GM19351 (cell line): ENCODE results near the gene GATA6.

Source experiments
- ATAC-seq: cut with Tn5 transposase; IDR thresholded peaks from one replicate; pipeline ENCODE4 v1.9.1; 2021; ENCODE audit warnings: mild to moderate bottlenecking, moderate library complexity; ENCODE audit not compliant: unreplicated experiment

Gene GATA6

DNA sequence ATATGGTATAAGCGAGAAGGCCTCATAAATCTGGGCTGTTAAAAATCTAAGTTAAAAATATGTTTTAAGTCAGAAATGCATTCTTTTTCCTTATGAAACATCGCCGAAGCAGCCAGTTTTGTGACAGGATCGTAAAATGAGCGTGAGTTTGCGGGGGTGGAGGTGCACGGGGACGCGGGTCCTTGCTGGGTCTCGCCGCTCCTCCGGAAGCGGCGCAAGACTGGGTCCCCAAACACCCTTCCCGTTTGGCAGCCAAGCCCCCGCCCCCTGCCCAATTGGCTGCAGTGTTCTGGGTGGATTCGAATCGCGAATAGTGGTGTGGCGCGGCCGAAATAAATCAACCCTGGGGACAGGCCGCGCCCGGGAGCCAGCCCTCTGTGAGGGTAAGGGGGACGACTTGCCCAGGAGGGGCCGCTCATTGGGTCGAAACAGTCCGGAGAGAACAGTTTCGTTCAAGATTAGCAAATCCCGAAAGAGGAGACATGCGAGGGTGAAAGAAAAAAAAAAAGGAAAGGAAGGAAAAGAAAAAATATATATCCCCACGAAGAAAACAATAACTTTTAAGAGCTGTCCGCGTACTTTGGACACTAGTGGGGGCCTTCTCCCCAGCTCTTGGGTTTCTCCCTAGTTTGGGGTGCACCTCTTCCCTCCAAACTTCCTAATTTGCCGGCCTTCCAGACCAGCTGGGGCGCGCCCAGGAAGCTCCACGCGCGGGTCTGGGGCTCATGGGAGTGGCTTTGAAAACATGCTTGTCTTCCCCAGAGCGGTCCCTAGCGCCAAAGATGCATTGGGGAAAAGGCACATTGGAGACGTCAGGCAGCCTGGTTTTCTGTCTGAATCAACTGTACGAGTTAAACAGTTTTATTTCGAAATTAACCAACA, 3.1 kb upstream of the GATA6 start:
- ATAC-seq = no peak

DNA sequence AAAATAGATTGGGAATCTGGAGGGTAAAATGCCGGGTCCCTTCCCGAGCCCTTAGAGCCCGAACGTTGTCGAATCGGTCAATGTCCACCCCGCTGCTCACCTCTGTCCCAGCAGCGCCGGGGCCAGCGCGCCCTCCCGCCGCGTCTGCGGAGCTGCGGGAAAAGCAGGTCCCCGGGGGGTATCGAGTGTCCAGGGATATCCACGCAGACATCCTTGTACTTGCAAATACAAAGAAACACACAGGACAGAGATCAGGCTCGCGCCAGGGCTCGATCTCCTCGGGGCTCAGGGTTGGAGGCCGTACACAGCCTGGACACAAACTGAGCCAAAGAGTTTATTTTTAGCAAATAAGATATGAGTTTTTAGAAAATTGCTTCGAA, 2.3 kb upstream of the GATA6 start:
- no peak for ATAC-seq

DNA sequence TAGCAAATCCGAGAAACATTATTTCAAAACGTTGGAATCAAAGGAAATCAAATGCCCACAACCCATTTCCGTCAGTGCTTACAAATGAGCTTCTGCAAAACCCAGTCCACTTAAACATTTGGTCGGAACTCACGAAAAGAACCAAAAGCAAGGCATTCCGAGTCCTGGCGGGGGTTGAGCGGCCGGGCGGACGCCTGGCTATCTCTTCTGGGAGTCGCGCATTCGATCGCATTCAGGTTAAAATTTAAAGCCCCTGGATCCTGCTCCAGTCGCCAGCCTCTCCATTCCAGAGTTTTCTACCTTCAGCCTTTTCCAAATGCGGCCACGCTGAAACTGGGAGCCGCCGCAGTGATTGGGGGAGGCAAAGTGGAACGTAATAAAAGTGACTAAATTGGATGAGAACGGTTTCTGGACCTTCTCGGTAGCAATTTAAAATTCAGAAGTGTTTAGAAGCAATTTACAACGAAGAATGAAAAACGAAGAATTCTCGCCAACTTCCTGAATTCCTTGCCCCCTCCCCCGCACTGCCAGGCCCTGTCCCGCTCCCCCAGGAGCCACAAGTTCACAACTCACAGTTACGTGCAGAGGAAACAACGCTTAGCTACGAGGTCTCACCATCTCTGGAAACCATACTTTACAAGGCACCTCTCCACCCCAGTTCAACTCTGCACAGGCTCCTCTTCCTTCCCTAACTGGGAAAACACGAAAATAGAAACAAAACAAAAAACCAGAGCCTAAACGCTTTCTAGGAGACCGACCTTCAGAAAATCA, 1.7 kb upstream of the GATA6 start:
- no peak for ATAC-seq

- ATAC-seq = no peak
Measured at GRCh38 chr18:22168360-22168921, 948 bp upstream of the GATA6 start.

- peak; percentile 17 for ATAC-seq
Measured at GRCh38 chr18:22169889-22170420, 566 bp downstream of the GATA6 start.

DNA sequence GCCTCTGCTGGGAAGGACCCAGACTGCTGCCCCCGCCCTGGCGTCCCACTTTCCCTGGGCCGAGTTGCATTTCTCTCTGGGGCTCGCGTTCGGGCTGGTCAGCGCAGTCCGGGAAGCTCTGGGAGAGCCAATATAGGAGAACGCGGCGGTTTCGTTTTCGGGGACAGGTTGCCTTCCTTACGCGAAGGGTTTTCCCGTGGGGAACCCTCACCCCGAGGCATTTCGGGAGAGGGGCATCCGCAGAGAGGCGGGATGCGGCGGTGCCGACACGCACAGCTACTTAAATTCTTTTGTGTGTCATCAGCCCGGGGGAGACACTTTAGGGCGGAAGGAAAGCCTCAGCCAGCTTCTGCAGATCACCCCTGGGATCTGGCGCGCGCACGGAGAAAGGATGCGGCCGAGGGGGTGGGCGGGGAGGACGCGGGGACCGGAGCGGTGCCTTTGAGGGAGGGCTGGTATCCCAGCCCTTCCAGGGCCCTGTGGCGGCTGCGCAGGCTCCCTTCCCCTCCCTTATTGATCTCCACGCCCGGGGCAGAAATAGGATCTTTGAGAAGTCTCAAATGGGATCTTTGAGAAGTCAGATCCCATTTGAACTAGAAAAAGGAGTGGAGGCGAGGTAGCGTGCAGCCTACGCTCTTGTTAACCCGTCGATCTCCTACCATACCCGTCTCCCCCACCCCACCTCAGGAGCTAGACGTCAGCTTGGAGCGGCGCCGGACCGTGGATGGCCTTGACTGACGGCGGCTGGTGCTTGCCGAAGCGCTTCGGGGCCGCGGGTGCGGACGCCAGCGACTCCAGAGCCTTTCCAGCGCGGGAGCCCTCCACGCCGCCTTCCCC, 1.2 kb downstream of the GATA6 start:
- no peak for ATAC-seq

GRCh38 chr18:22171258-22172119, 2.1 kb downstream of the GATA6 start:
- ATAC-seq = no peak

- ATAC-seq = no peak
Measured at GRCh38 chr18:22172120-22172582, 2.8 kb downstream of the GATA6 start.

GRCh38 chr18:22172594-22173049, 3.2 kb downstream of the GATA6 start:
- ATAC-seq = no peak

DNA sequence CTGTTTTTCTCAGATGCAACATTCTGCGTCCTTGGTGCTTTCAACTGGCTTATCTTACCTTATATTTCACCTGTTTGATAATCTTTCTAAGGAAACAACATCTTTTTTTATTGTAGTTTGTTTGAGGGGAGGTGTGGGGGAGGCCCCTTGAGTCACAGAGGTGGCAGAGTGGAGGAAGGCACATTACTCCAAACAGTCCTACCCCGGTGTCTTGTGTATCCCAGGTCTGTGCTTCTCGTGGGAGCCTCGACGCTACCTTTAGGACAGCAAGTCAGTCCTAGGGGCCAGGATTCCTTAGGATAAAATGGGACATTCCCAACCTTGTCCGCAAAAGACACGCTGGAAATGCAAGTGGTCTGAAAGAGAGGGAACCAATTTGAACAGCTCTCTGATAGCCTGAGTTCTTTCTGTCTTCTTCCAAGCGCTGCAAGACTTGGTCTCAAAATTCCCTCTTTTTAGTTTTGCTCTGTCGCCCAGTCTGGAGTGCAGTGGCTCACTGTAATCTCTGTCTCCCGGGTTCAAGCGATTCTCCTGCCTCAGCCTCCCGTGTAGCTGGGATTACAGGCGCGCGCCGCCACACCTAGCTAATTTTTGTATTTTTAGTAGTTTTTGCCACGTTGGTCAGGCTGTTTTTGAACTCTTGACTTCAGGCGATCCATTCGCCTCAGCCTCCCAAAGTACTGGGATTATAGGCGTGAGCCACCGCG, 4.0 kb downstream of the GATA6 start:
- ATAC-seq = no peak

DNA sequence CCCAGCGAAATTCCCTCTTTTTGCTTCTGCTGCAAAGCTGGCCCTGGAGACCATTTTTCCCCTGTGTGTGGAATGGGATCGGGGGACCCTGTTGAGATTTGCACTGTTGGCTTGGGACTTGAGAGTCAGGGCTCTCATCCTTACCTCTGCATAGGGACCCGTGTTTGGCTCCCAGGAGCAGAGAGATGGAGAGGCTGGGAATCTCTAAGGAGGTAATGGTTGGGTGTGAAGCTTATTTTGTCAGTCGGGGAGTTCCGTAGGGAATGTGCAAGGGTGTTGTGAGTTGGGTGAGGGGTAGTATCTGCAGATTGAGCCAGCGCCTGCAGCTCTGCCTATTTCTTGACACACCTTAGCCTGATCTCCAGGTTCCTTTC, 4.5 kb downstream of the GATA6 start:
- no peak for ATAC-seq

- no peak for ATAC-seq
Measured at GRCh38 chr18:22174341-22175145, 5.2 kb downstream of the GATA6 start.

- ATAC-seq = no peak
Measured at GRCh38 chr18:22175346-22175745, 6.0 kb downstream of the GATA6 start.

DNA sequence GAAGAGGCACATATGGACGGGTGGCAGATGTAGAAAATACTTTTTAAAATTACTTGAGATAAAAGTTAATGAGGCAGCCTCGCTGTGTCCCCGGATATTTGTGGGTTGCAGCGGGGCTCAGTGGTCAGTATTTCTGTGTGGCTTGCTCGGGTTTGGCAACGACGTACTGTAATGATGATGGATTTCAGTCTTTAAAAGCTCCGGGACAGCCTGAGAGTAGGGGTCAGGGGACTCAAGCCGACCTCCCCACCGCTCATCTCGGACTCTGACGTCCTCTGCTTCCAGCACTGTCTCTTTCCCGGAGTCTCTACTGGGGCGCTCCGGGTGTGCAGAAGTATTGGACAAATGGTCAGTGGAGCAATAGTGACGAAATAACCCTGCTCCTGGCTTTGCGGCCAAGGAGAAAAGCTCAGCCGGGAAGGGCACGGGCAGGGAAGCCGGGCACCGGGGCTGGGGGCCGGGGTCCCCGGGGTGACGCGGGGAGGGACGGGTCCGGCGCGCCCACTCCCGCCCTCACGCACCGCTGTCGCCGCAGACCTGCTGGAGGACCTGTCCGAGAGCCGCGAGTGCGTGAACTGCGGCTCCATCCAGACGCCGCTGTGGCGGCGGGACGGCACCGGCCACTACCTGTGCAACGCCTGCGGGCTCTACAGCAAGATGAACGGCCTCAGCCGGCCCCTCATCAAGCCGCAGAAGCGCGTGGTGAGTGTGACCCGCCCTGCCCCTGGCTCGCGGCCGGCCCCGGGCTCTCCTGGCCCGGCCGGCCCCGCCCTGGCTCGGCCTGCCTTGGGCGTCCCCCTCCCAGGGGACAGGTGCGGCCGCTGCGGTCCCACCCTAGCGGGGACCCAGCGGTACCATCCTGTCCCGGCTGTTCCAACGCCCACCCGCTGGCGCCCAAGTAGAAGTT, 7.3 kb downstream of the GATA6 start:
- no peak for ATAC-seq

DNA sequence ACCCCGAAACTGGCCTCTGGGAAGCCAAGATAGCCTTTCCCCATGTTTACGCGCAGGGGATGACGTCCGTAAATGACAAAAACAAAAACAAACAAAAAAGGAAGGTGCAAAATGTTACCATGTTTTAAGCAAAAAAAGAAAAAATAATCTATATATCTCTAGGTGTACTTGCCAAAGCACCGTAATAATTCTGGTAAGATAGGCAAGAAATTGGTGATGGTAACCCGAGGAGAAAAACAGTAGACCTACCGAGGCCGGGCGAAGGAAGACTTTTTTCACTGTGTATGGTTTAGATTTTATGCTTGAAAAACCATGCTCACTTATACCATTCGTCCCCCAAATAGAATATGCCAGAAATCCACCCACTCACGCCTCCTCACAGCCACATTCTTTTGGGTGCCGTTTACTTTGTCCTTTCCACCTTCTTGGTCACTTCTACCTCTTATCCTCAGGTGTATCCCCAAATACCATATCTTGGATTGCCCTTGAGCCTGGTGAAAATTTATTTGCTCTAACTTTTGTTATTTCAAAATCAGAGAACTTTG, 8.0 kb downstream of the GATA6 start:
- ATAC-seq = no peak

GRCh38 chr18:22179174-22179573, 9.8 kb downstream of the GATA6 start:
- ATAC-seq = no peak

DNA sequence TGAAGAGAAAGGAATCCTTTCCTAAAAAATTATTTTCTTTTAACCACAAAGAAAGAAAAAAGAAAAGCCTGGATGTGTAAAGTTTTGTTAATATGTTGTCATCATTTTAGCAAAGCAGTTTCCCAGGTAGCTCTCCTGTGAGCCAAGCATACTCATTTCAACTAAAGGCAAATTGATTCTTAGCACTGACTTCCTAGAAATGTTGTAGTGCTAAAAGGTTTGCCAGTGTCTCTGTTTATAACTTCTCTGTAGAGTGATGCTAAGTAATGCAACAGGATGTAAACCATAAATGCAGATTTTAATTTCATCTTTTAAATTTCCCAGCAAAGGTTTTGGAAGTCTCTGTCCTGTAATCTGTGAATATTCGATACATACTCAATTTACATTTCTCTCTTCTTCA, 10.2 kb downstream of the GATA6 start:
- no peak for ATAC-seq
